ENCODE results near the gene CREB1. TPM values are rescaled to one million over a fixed set of nuclear protein-coding genes. Genes with fewer than 3 reads are reported as not detected.

The CREB1 gene
- total RNA-seq, 1 donor from 2014 or later: 115 TPM

- H3K36me3 Mint-ChIP-seq (ENCODE audit: low read depth): peaks cover 73% of the 10 kb centered on the region
- no peak for DNase-seq (ENCODE audit: low spot score)
- H3K27me3 Mint-ChIP-seq (ENCODE audit: low read depth): no peaks in the 10 kb centered on the region
- intact Hi-C loops (cut with micrococcal nuclease): loop anchor here (5.0 kb wide), 1 partner anchor 39 kb away; no protein-coding TSS in a partner anchor
- peaks cover 20% of the 10 kb centered on the region for H3K4me1 Mint-ChIP-seq (ENCODE audit: low read depth)
- no peaks in the 10 kb centered on the region for H3K9me3 Mint-ChIP-seq
- no peak overlapping the region for H3K4me3 Mint-ChIP-seq (ENCODE audit: low read depth)
- H3K27ac Mint-ChIP-seq: peak overlapping the region; percentile 46
Measured at GRCh38 chr2:207571370-207571769, 41.6 kb downstream of the CREB1 start.

GRCh38 chr2:207584952-207585351 is 55.2 kb downstream of the CREB1 start:
- peaks cover 21% of the 10 kb centered on the region for H3K4me1 Mint-ChIP-seq (ENCODE audit: low read depth)
- H3K27me3 Mint-ChIP-seq (ENCODE audit: low read depth): no peaks in the 10 kb centered on the region
- no peak overlapping the region for H3K27ac Mint-ChIP-seq
- no peak for DNase-seq (ENCODE audit: low spot score)
- intact Hi-C loops (cut with micrococcal nuclease): no loop called here
- peaks cover 20% of the 10 kb centered on the region for H3K9me3 Mint-ChIP-seq
- H3K4me3 Mint-ChIP-seq (ENCODE audit: low read depth): no peak overlapping the region
- H3K36me3 Mint-ChIP-seq (ENCODE audit: low read depth): peaks cover 90% of the 10 kb centered on the region

GRCh38 chr2:207587305-207587704 is 57.5 kb downstream of the CREB1 start:
- no peaks in the 10 kb centered on the region for H3K27me3 Mint-ChIP-seq (ENCODE audit: low read depth)

DNA sequence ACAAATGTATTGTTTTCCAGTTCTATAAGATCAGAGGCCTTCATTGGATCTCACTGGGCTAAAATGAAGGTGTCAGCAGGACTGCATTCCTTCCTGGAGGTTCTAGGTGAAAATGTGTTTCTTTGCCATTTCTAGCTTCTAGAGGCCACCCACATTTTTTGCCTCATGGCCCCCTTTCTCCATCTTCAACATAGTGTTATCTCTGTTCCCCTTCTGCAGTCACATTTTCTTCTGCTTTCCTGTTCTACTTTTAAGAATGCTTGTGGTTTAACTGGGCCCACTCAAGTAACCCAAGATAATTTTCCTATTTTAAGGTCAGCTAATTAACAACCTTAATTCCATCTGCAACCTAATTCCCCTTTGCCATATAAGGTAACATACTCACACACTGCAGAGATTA is 59.4 kb downstream of the CREB1 start:
- H3K36me3 Mint-ChIP-seq (ENCODE audit: low read depth): peaks cover 93% of the 10 kb centered on the region
- DNase-seq (ENCODE audit: low spot score): no peak
- peak overlapping the region; percentile 43 for H3K27ac Mint-ChIP-seq
- peaks cover 16% of the 10 kb centered on the region for H3K4me1 Mint-ChIP-seq (ENCODE audit: low read depth)
- no peak overlapping the region for H3K4me3 Mint-ChIP-seq (ENCODE audit: low read depth)
- intact Hi-C loops (cut with micrococcal nuclease): no loop called here
- no peaks in the 10 kb centered on the region for H3K27me3 Mint-ChIP-seq (ENCODE audit: low read depth)
- H3K9me3 Mint-ChIP-seq: peaks cover 49% of the 10 kb centered on the region

More at GRCh38 chr2:207587305-207587704, 57.5 kb downstream of the CREB1 start:
- no peak overlapping the region for H3K4me3 Mint-ChIP-seq (ENCODE audit: low read depth)
- peaks cover 16% of the 10 kb centered on the region for H3K4me1 Mint-ChIP-seq (ENCODE audit: low read depth)
- DNase-seq (ENCODE audit: low spot score): no peak
- intact Hi-C loops (cut with micrococcal nuclease): no loop called here
- H3K9me3 Mint-ChIP-seq: peaks cover 40% of the 10 kb centered on the region
- H3K36me3 Mint-ChIP-seq (ENCODE audit: low read depth): peaks cover 95% of the 10 kb centered on the region
- H3K27ac Mint-ChIP-seq: no peak overlapping the region

DNA sequence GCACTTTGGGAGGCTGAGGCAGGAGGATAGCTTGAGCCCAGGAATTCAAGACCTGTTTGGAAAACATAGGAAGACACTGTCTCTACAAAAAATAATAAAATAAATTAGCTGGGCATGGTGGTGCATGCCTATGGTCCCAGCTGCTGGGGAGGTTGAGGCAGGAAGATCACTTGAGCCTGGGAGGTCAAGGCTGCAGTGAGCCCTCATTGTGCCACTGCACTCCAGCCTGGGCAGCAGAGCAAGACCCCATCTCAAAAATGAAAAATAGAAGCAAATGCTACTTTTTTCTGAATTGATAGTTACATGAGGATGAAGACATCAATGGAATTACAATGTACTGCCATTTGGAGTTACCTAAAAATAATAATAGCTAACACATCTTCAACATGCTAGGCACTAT is 63.5 kb downstream of the CREB1 start:
- no peak for DNase-seq (ENCODE audit: low spot score)
- Mint-ChIP-seq H3K4me1 (ENCODE audit: low read depth) (peaks cover 16% of the 10 kb centered on the region), H3K36me3 (ENCODE audit: low read depth) (peaks cover 79% of the 10 kb centered on the region), H3K9me3 (peaks cover 43% of the 10 kb centered on the region), H3K27ac (no peak overlapping the region), H3K4me3 (ENCODE audit: low read depth) (no peak overlapping the region), H3K27me3 (ENCODE audit: low read depth) (no peaks in the 10 kb centered on the region)
- intact Hi-C loops (cut with micrococcal nuclease): no loop called here

GRCh38 chr2:207594264-207594663 is 64.5 kb downstream of the CREB1 start:
- Mint-ChIP-seq H3K4me1 (ENCODE audit: low read depth) (peaks cover 7% of the 10 kb centered on the region), H3K4me3 (ENCODE audit: low read depth) (no peak overlapping the region), H3K9me3 (peaks cover 34% of the 10 kb centered on the region), H3K27me3 (ENCODE audit: low read depth) (no peaks in the 10 kb centered on the region), H3K36me3 (ENCODE audit: low read depth) (peaks cover 72% of the 10 kb centered on the region), H3K27ac (no peak overlapping the region)
- intact Hi-C loops (cut with micrococcal nuclease): no loop called here
- DNase-seq (ENCODE audit: low spot score): no peak

- peaks cover 7% of the 10 kb centered on the region for H3K4me1 Mint-ChIP-seq (ENCODE audit: low read depth)
- intact Hi-C loops (cut with micrococcal nuclease): no loop called here
Measured at GRCh38 chr2:207594731-207595130, 65.0 kb downstream of the CREB1 start.

DNA sequence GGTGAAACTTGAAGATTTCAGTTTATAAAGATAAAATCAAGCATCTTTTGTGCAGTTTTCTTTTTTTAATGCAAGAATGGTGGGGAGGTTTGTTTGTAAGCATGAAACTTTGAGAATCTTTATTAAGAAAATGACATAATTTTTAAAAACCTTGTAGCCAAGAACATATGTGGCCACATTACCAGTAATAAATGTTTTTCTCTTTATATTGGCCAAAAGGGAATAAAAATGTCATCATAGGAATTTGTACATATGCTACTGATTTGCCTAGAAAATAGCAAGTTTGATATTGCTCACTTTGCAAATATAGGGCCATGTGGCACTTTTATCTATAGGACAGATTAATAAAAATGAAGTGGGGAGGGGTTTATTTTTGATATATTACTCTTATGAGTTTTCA is 69.9 kb downstream of the CREB1 start:
- Mint-ChIP-seq H3K9me3 (no peaks in the 10 kb centered on the region), H3K27ac (no peak overlapping the region)

More at GRCh38 chr2:207594731-207595130, 65.0 kb downstream of the CREB1 start:
- Mint-ChIP-seq H3K27ac (peak overlapping the region; percentile 16), H3K4me3 (ENCODE audit: low read depth) (no peak overlapping the region), H3K27me3 (ENCODE audit: low read depth) (no peaks in the 10 kb centered on the region), H3K9me3 (peaks cover 29% of the 10 kb centered on the region), H3K36me3 (ENCODE audit: low read depth) (peaks cover 72% of the 10 kb centered on the region)
- DNase-seq (ENCODE audit: low spot score): no peak

GRCh38 chr2:207600231-207600630 is 70.5 kb downstream of the CREB1 start:
- Mint-ChIP-seq H3K9me3 (no peaks in the 10 kb centered on the region), H3K4me1 (ENCODE audit: low read depth) (peaks cover 17% of the 10 kb centered on the region), H3K36me3 (ENCODE audit: low read depth) (peaks cover 59% of the 10 kb centered on the region), H3K27me3 (ENCODE audit: low read depth) (no peaks in the 10 kb centered on the region), H3K4me3 (ENCODE audit: low read depth) (no peak overlapping the region), H3K27ac (no peak overlapping the region)
- intact Hi-C loops (cut with micrococcal nuclease): no loop called here
- DNase-seq (ENCODE audit: low spot score): no peak

More for the DNA sequence above, 69.9 kb downstream of the CREB1 start:
- H3K27me3 Mint-ChIP-seq (ENCODE audit: low read depth): no peaks in the 10 kb centered on the region
- H3K4me1 Mint-ChIP-seq (ENCODE audit: low read depth): peaks cover 17% of the 10 kb centered on the region
- no peak for DNase-seq (ENCODE audit: low spot score)
- no peak overlapping the region for H3K4me3 Mint-ChIP-seq (ENCODE audit: low read depth)
- intact Hi-C loops (cut with micrococcal nuclease): no loop called here
- H3K36me3 Mint-ChIP-seq (ENCODE audit: low read depth): peaks cover 55% of the 10 kb centered on the region

DNA sequence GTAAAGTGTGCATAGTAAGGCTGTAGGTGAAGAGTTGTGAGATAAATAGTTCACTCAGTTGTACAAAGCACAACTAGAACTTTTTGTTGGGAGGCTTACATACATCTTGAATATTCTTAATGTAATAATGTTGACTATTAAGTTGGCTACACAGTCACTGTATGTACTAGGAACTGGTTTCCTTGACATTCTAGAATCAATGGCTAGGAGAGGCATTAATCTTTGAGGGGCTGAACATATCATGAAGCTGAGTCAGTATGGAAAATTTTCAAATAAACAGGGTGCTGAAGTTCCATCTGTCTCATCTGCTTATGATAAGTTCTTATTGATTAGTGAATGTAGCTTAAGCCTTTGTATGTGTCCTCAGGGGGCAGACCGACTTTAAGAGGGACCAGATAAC is 72.0 kb downstream of the CREB1 start:
- H3K4me1 Mint-ChIP-seq (ENCODE audit: low read depth): peaks cover 17% of the 10 kb centered on the region
- H3K36me3 Mint-ChIP-seq (ENCODE audit: low read depth): peaks cover 52% of the 10 kb centered on the region
- H3K4me3 Mint-ChIP-seq (ENCODE audit: low read depth): no peak overlapping the region
- no peaks in the 10 kb centered on the region for H3K9me3 Mint-ChIP-seq
- peak overlapping the region; percentile 39 for H3K27ac Mint-ChIP-seq
- DNase-seq (ENCODE audit: low spot score): no peak
- H3K27me3 Mint-ChIP-seq (ENCODE audit: low read depth): no peaks in the 10 kb centered on the region
- intact Hi-C loops (cut with micrococcal nuclease): no loop called here

DNA sequence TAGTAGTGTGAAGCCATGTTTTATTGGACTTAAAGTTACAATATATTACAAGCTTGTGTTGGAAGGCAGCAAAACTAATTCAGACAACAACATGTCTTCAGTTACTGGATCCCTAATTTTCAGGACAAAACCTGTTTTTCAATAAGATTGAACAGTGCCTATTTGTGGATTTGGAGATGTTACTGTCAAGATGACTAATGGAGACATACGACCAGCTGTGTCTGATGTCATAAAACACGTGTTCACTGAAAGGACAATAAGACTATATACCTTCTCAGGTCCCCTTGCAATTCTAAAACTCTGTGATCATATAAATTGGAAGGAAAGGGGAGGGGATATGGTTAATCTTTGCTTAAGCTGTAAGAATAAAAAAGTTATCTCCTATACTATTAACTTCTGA is 73.7 kb downstream of the CREB1 start:
- intact Hi-C loops (cut with micrococcal nuclease): no loop called here
- peaks cover 17% of the 10 kb centered on the region for H3K4me1 Mint-ChIP-seq (ENCODE audit: low read depth)
- H3K27ac Mint-ChIP-seq: peak overlapping the region; percentile 55
- no peak overlapping the region for H3K4me3 Mint-ChIP-seq (ENCODE audit: low read depth)
- H3K27me3 Mint-ChIP-seq (ENCODE audit: low read depth): no peaks in the 10 kb centered on the region
- DNase-seq (ENCODE audit: low spot score): no peak
- no peaks in the 10 kb centered on the region for H3K9me3 Mint-ChIP-seq
- peaks cover 54% of the 10 kb centered on the region for H3K36me3 Mint-ChIP-seq (ENCODE audit: low read depth)

DNA sequence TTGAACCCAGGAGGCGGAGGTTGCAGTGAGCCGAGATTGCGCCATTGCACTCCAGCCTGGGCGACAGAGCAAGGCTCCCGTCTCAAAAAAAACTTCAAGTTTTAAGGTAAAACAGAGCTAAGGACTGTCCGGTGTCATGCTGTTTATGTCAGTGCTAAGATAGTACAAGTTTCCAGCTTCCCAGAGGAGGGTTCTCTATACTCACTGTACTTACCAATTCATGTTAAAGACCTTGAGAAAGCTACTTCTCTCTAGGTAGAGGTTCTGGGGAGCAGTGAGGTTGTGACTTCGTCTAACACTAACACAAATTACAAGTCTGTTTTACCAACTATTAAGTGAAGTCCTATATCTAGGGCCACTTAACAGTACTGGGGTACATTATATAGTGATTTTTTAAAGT is 76.6 kb downstream of the CREB1 start:
- H3K4me1 Mint-ChIP-seq (ENCODE audit: low read depth): peaks cover 13% of the 10 kb centered on the region
- H3K9me3 Mint-ChIP-seq: no peaks in the 10 kb centered on the region
- H3K27me3 Mint-ChIP-seq (ENCODE audit: low read depth): no peaks in the 10 kb centered on the region
- H3K4me3 Mint-ChIP-seq (ENCODE audit: low read depth): no peak overlapping the region
- intact Hi-C loops (cut with micrococcal nuclease): no loop called here
- H3K27ac Mint-ChIP-seq: no peak overlapping the region
- peaks cover 51% of the 10 kb centered on the region for H3K36me3 Mint-ChIP-seq (ENCODE audit: low read depth)
- no peak for DNase-seq (ENCODE audit: low spot score)

- peaks cover 47% of the 10 kb centered on the region for H3K36me3 Mint-ChIP-seq (ENCODE audit: low read depth)
- no peaks in the 10 kb centered on the region for H3K9me3 Mint-ChIP-seq
- intact Hi-C loops (cut with micrococcal nuclease): no loop called here
- peaks cover 10% of the 10 kb centered on the region for H3K4me1 Mint-ChIP-seq (ENCODE audit: low read depth)
- no peaks in the 10 kb centered on the region for H3K27me3 Mint-ChIP-seq (ENCODE audit: low read depth)
- no peak overlapping the region for H3K27ac Mint-ChIP-seq
- no peak overlapping the region for H3K4me3 Mint-ChIP-seq (ENCODE audit: low read depth)
- DNase-seq (ENCODE audit: low spot score): no peak
Measured at GRCh38 chr2:207606829-207607228, 77.1 kb downstream of the CREB1 start.

DNA sequence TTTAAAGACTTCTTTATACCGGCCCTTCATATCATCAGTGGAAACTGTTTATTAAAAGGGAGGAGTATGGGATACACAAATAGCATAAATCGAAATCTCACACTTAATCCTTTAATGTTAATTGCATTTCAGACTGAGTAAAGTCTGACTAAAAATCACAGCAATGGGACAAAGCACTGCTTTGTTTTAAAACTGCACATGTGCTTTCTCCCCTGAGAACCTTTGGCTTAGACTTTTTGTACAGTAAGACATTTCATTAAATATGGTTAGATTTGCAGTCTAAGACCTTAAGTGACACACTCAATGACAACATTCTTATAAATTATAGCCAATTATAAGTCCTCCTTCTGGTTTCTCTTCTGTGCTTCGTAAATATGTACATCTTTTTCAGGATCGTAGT is 83.0 kb downstream of the CREB1 start:
- Mint-ChIP-seq H3K27ac (no peak overlapping the region), H3K4me3 (ENCODE audit: low read depth) (no peak overlapping the region), H3K4me1 (ENCODE audit: low read depth) (peaks cover 12% of the 10 kb centered on the region), H3K27me3 (ENCODE audit: low read depth) (no peaks in the 10 kb centered on the region), H3K36me3 (ENCODE audit: low read depth) (peaks cover 59% of the 10 kb centered on the region), H3K9me3 (no peaks in the 10 kb centered on the region)
- intact Hi-C loops (cut with micrococcal nuclease): no loop called here
- DNase-seq (ENCODE audit: low spot score): no peak

All from activated T-helper 2 cell treated with anti-CD3 and anti-CD28 coated beads, Interferon-gamma antibody, Interleukin-2, Interleukin-4, amounts not matched to agents 10 μg/mL and 5 μg/mL and 100 μg/mL, durations not matched to agents 14 hours and 24 hours and 36 hours (primary cell).